Right cardiac atrium (tissue), 5 donors: ENCODE data around the gene SEC23A. TPM values are rescaled to one million over a fixed set of nuclear protein-coding genes. Genes with fewer than 3 reads are reported as not detected.
"Not testable (repeated sequence)": the region's sequence is repeated elsewhere in the genome, so short reads cannot be mapped to it uniquely, and the experiment has no call there.

Source experiments
- ATAC-seq, 2 donors: fragments of 200-7000 bp; cut with Tn5 transposase; one replicate each; pipeline versions ENCODE4 v1.8.0 to v1.9.1; 2020; ENCODE audit warnings: moderate library complexity in 2 of 2, mild to moderate bottlenecking in 1 of 2
- DNase-seq, 3 donors: peaks; one replicate each; pipeline ENCODE4 v3.0.0-alpha.2; 2020
- H3K27ac ChIP-seq: one replicate; pipeline ENCODE4 v1.5.1; 2013; ENCODE audit warnings: mild to moderate bottlenecking, low read length, control low read depth, moderate library complexity
- H3K27me3 ChIP-seq: one replicate; pipeline ENCODE4 v1.6.1; 2013; ENCODE audit not compliant: control insufficient read depth, insufficient read depth
- H3K4me1 ChIP-seq: one replicate; pipeline ENCODE4 v1.6.1; 2013; ENCODE audit warnings: low read length; ENCODE audit not compliant: control insufficient read depth, insufficient read depth
- H3K4me3 ChIP-seq: one replicate; pipeline ENCODE4 v1.5.1; 2013; ENCODE audit warnings: low read length, control low read depth
- H3K9me3 ChIP-seq: one replicate; pipeline ENCODE4 v1.6.1; 2013; ENCODE audit warnings: low read length; ENCODE audit not compliant: control insufficient read depth
- WGBS: extraction: QIAGEN DNeasy Blood & Tissue Kit; methylation state at CpG from one replicate; pipeline ENCODE4 v1.1.7; 2013; 5-methylcytosine and 5-hydroxymethylcytosine counted together
- intact Hi-C, 4 donors: fragments of 100-400 bp; cut with DNase I; formaldehyde crosslinking; loops; one replicate each; pipeline versions ENCODE4 v1.11.0 to v1.14.0; 2022 to 2023
- polyA plus RNA-seq: library from polyadenylated mRNA; stranded (reverse); fragments of 200-250 nt; gene quantifications from one replicate; pipeline ENCODE4 v1.2.3, GENCODE V29; 2013
- total RNA-seq, 4 donors: library from RNA; stranded (reverse); fragmentation: NEBNext Ultra II Directional; extraction: Animal tissue kit (Norgen Biotek cat#: 25700); gene quantifications; one replicate each; pipeline ENCODE4 v1.2.1, GENCODE V29; 2021
- donor health status: healthy with polysubstance abuse.
- donor health status: DM: no; HTN: yes; CAD: no.
- donor health status: DM: no; HTN: no; CAD: no.
- donor health status: DM: no; HTN: yes; CAD: no; lungs with severe emphysema.
- donor health status: DM: yes; HTN: yes; CAD: no.

Gene SEC23A
- total and polyA plus RNA-seq, 5 donors = 35.2 to 129 (median 81.4) TPM

DNA sequence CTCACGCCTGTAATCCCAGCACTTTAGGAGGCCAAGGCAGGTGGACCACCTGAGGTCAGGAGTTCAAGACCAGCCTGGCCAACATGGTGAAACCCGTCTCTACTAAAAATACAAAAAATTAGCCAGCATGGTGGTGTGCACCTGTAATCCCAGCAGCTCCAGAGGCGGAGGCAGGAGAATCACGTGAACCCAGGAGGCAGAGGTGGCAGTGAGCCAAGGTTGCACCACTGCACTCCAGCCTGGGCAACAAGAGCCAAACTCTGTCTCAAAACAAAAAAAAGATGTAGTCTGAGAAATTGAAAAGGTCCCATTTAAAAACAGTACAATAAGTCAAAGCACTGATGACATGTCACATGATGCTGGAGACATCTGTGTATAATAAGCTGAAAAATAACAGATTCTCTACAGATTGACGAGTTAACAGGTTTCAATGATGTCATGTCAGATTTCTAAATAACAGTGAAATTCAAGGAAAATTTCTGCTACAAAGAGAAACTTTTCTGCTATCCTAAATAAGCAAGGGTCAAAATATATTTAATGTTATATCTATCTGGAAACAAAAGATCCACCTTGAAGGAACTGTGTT lies 50.1 kb downstream of the SEC23A start:
- ATAC-seq, H3K27me3 ChIP-seq, H3K9me3 ChIP-seq, H3K4me1 ChIP-seq, intact Hi-C loops, H3K27ac ChIP-seq, H3K4me3 ChIP-seq: not testable (repeated sequence)
- 86% methylated on average over 5 of the region's 5 CpGs for WGBS
- DNase-seq = peak in 1 of 3 donors; percentile 59

DNA sequence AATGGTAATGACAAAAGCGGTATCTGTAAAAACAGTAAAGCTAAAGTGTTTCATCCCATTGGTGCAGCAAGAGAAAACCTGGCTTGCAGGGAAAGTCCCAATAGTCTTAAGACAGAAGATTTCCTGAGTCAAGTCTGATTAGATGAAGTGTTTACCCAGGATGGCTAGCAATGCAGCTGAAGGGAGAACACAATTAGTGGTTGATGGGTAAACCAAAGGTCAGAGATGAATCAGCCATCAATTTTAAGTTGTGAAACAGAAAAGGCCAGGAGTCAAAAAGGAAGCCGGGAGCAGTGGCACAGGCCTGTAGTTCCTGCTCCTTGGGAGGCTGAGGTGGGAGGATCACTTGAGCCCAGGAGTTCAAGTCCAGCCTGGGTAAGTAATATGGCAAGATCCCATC lies 52.6 kb downstream of the SEC23A start:
- Histone ChIP-seq H3K9me3 (no peaks in the 10 kb centered on the region), H3K27me3 (no peaks in the 10 kb centered on the region), H3K27ac (no peak overlapping the region), H3K4me3 (no peak overlapping the region), H3K4me1 (no peaks in the 10 kb centered on the region)
- ATAC-seq (no peak), DNase-seq (no peak)
- 95% methylated on average over 2 of the region's 2 CpGs for WGBS
- intact Hi-C loops = no loop called here

DNA sequence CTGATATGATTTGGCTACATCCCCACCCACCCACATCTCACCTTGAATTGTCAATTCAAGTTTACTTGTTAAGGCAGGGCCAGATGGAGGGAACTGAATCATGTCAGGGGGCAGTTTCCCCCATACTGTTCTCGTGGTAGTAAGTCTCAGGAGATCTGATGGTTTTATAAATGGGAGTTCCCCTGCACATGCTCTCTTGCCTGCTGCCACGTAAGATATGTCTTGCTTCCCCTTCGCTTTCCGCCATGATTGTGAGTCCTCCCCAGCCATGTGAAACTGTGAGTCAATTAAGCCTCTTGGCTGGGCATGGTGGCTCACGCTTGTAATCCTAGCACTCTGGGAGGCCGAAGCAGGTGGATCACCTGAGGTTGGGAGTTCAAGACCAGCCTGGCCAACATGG lies 57.1 kb downstream of the SEC23A start:
- 96% methylated on average over 6 of the region's 6 CpGs for WGBS
- H3K4me1 ChIP-seq, H3K27me3 ChIP-seq, ATAC-seq, H3K27ac ChIP-seq, DNase-seq, H3K4me3 ChIP-seq, intact Hi-C loops, H3K9me3 ChIP-seq: not testable (repeated sequence)

DNA sequence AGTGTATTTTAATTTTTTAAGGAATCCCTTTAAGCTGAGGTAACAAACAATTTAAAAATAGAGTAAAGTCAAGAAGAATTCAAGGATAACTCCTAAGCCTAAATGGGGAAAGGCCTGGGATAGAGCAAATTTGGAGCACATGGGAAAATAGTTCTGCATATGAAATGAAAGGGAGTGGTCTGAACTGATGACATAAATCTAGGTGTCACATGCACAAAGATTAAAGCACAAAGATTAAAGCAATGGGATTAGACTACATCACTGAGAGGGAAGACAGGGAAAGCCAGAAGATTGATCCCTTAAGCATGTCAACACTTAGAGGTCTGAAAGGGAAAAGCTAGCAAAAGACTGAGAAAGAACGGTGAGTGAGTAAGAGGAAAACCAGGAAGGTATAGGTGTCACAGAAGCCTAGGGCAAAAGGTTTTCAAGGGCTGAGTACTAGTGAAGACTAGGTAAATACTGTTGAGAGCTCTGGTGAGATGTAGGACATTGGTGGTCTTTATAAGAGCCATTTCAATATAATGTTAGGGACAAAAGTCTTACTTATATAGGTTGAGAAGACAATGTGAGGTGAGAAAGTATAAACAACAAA lies 59.6 kb downstream of the SEC23A start:
- Histone ChIP-seq H3K4me1 (no peaks in the 10 kb centered on the region), H3K9me3 (no peaks in the 10 kb centered on the region), H3K4me3 (no peak overlapping the region), H3K27me3 (no peaks in the 10 kb centered on the region), H3K27ac (no peak overlapping the region)
- no peak for ATAC-seq
- 67% methylated on average over 1 of the region's 1 CpG for WGBS
- intact Hi-C loops = no loop called here
- no peak for DNase-seq

DNA sequence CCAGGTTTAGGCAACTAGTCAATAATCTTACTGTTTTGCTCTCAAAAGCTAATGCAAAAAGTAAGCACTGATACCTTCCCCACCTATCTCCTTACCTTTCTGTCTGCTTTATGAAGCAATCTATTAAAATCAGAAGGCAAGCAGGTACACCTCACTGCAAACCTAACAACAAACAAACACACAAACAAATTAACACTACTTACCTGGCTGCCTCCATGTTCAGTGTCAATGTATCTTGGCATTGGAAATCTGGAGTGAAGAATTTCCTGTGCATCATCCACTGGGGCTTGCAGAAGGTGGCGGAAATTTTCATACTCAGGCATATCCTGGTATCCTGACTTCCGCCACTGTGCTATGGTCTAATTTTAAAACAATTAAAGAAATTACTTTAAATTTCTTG lies 62.5 kb downstream of the SEC23A start:
- H3K27me3 ChIP-seq = no peaks in the 10 kb centered on the region
- no peaks in the 10 kb centered on the region for H3K9me3 ChIP-seq
- intact Hi-C loops = no loop called here
- DNase-seq (no peak), ATAC-seq (no peak)
- H3K4me1 ChIP-seq = no peaks in the 10 kb centered on the region
- H3K27ac ChIP-seq = no peak overlapping the region
- no peak overlapping the region for H3K4me3 ChIP-seq
- WGBS = 99% methylated on average over 2 of the region's 2 CpGs

DNA sequence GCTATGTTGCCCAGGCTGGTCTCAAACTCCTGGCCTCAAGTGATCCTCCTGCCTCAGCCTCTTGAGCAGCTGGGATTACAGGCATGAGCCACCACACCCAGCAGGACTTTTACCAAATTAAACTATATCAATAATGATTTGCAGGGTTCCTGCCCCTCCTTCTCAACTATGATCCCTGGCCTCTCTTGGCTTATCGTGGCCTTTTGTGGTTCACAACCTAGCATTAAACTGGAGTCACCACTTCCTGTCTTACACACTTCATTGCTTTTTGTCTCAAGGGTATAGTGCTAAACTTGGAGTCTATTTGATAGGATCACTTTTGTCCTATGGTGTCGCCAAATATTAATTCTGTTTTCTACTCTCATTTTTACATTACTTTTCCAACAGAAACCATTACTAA lies 64.5 kb downstream of the SEC23A start:
- Histone ChIP-seq H3K4me3 (no peak overlapping the region), H3K9me3 (no peaks in the 10 kb centered on the region), H3K27me3 (no peaks in the 10 kb centered on the region), H3K4me1 (no peaks in the 10 kb centered on the region), H3K27ac (no peak overlapping the region)
- intact Hi-C loops = no loop called here
- 85% methylated on average over 2 of the region's 2 CpGs for WGBS
- ATAC-seq (no peak), DNase-seq (no peak)

DNA sequence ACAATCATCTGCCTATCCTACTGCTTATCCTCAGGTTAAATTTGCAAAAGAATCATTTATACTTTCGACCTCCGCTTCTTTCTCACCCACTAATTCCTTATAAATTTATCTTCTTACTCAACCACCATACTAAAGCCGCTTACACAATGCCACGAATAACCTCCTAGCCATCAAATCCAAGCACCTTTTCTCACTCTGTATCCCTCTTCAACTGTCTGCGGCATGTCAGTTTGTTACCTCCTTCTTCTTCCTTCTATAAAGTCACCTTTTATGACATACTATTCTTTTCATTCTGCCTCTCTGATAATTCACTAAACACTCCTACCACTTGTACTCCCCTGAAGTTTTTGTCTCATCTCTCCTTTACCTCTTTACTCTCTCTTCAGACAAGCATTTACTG lies 66.3 kb downstream of the SEC23A start:
- H3K27me3 ChIP-seq = no peaks in the 10 kb centered on the region
- ATAC-seq = no peak
- H3K9me3 ChIP-seq = no peaks in the 10 kb centered on the region
- intact Hi-C loops = no loop called here
- H3K4me1 ChIP-seq = no peaks in the 10 kb centered on the region
- H3K27ac ChIP-seq = no peak overlapping the region
- 97% methylated on average over 5 of the region's 5 CpGs for whole genome bisulfite sequencing
- no peak overlapping the region for H3K4me3 ChIP-seq
- DNase-seq = no peak

DNA sequence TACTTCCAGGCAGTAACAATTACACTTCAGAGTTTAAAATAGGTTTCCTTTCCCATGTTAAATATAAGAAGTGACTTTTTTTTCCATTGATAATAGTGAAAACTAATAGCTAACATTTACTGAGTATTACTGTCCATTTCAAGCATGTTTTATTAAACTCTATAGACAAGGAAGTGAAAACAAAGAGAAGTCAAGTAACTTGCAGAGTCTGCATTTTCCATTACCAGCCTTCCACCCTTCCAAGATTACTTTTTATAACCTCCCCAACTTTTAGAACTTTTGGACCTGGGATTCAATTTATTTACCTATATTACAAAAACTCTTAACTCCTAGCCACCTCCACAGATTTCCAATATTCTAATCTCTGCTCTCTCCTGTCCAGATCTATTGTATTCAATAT lies 67.7 kb downstream of the SEC23A start:
- Histone ChIP-seq H3K4me1 (no peaks in the 10 kb centered on the region), H3K27me3 (no peaks in the 10 kb centered on the region), H3K9me3 (no peaks in the 10 kb centered on the region), H3K4me3 (no peak overlapping the region), H3K27ac (no peak overlapping the region)
- ATAC-seq = no peak
- no peak for DNase-seq
- intact Hi-C loops = no loop called here

DNA sequence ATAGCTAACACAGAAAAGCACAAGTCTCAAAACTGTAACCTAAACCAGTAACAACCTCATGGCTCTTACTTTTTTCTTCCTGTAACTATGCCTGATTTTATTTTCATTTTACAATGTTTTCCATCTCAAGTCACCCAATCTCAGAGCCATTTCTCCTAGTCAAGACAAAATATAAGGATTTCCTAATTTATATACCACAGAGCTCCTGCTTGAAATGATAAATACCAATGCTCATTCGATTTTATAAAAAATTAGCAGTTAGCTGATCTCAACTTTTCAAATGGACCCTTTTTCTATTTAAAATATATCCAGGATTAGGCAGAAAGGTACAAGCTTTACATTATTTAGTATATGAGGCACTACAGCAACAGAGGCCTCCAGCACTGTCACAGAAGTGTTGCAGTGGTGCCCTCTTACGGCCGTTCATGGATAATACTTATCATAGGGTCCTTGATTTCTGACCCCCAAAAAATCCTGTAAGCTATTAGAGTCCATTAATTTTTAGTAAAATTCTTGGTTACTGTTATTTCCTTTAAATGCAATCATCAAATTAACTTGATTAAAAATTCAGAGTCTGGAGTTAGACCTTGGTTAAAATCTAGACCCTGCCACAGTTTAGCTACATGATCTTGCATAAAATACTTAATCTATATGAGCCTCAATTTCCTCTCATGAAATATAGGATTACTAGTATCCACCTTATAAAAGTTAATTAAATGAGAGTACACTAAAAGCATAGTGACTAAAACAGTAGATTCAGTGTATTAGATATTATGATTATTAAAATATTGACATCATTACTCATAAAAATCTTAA lies 68.3 kb downstream of the SEC23A start:
- intact Hi-C loops = no loop called here
- Histone ChIP-seq H3K27me3 (no peaks in the 10 kb centered on the region), H3K4me3 (no peak overlapping the region), H3K4me1 (no peaks in the 10 kb centered on the region), H3K9me3 (no peaks in the 10 kb centered on the region), H3K27ac (no peak overlapping the region)
- DNase-seq (no peak), ATAC-seq (no peak)
- WGBS = 50% methylated on average over 3 of the region's 3 CpGs

DNA sequence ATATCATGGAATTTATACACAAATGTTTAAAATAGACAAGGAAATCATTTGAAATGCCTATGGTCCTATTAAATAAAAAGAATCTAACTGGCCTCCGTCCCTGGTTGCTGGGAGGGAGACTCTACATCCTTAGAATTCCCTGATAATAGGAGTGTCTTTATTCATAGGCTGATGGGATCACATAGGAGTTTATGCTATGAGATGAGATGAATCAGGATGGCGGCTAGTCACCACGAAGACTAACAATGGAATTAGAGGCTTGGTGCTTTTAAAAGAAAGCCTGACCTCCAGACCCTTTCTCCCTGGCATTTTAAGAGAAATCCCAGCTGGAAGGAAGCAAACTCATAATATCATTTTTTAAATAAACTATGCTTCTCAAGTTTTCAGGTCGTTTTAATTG lies 69.7 kb downstream of the SEC23A start:
- H3K4me3 ChIP-seq = no peak overlapping the region
- H3K9me3 ChIP-seq = no peaks in the 10 kb centered on the region
- intact Hi-C loops = no loop called here
- DNase-seq (no peak), ATAC-seq (no peak)
- no peaks in the 10 kb centered on the region for H3K27me3 ChIP-seq
- no peaks in the 10 kb centered on the region for H3K4me1 ChIP-seq
- H3K27ac ChIP-seq = no peak overlapping the region
- 86% methylated on average over 4 of the region's 4 CpGs for WGBS

DNA sequence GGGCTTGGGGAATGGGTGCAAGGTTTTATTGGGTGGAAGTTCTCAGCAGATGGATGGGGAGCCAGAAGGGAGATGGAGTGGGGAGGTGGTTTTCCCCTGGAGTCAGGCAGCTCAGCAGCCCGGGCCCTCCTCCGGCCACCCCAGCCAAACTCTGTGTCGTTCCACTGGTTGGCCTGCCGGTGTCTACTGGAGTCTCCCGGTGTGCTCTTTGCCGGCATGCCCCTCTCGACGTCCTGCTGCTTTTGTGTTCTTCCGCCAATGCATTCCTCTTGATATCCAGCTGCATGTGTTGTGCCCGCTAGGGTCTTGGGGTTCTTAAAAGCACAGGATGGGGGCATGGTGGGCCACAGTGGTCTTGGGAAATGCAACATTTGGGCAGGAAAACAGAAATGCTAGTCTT lies 72.8 kb downstream of the SEC23A start:
- intact Hi-C loops = no loop called here
- DNase-seq = no peak
- ATAC-seq = peak in 1 of 2 donors; percentile 32
- Histone ChIP-seq H3K9me3 (no peaks in the 10 kb centered on the region), H3K4me1 (no peaks in the 10 kb centered on the region), H3K27ac (no peak overlapping the region), H3K27me3 (no peaks in the 10 kb centered on the region), H3K4me3 (no peak overlapping the region)
- WGBS = 94% methylated on average over 10 of the region's 10 CpGs
